DMS 273 (cell line): Measurements from ENCODE around the gene DLGAP4.
A peak's percentile ranks its signal among the peaks of the same experiment; 100 is the strongest.

Source experiments
- DNase-seq: peaks from one replicate; lab custom pipeline; 2025; ENCODE audit not compliant: unreplicated experiment; lab: John Stamatoyannopoulos, UW

The DLGAP4 gene

GRCh38 chr20:36440370-36441026, 134.4 kb downstream of the DLGAP4 start:
- no peak for DNase-seq

DNA sequence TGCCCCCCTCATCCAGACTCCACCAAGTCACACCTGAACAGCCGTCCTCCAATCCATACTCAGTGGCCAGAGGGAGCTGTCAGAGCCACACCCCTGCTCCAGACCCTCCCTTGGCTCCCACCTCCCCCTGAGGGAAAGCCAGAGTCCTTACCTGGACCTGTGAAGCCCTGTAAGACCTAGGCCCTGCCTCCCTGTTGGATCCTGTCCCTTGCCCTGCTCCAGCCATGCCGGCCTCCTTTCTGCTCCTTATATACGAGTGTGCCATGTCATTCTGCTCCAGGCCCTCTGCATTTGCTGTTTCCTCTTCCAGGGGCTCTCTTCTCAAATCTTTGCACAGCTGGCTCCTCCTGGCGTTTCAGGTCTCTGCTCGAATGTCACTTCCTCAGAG, 134.9 kb downstream of the DLGAP4 start:
- peak; percentile 50 for DNase-seq

DNA sequence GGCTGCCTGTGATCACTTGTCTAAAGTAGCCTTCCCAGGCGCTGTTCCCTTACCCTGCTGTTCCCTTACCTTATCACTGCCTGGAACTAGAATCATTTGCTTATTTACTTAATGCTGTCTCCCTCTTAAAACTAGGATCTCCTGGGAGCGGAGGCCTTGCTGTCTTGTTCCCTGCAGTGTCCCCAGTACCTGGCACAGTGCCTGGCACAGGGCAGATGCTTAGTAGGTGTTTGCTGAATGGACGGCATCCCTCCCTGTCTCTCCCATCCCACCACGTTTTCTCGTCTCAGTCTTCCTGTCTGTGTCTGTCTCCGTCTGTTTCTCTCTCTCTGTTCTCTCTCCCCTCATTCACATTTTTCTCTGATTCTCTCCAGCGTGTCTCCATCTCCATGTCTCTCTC, 135.3 kb downstream of the DLGAP4 start:
- no peak for DNase-seq

GRCh38 chr20:36445847-36446246, 139.7 kb downstream of the DLGAP4 start:
- no peak for DNase-seq

- no peak for DNase-seq
Measured at GRCh38 chr20:36446557-36446956, 140.4 kb downstream of the DLGAP4 start.

GRCh38 chr20:36447101-36447500, 141.0 kb downstream of the DLGAP4 start:
- DNase-seq: no peak

DNA sequence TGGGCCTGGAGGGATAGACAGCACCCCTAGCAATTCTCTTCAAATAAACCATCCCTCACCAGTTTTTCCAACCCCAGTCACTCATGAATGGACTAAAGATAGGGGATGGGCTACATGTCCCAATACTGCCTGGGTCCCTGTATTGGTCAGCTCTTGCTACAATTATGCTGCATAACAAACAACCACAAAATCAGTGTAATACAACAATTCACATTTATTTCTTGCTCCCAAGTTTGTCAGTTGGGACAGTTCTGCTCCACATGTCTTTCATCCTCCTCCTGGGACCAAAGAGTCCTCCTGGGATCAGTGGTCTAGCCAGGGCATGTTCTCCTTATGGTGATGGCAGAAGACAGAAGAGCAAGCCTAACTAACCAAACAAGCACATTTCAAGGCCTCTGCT, 143.5 kb downstream of the DLGAP4 start:
- no peak for DNase-seq

DNA sequence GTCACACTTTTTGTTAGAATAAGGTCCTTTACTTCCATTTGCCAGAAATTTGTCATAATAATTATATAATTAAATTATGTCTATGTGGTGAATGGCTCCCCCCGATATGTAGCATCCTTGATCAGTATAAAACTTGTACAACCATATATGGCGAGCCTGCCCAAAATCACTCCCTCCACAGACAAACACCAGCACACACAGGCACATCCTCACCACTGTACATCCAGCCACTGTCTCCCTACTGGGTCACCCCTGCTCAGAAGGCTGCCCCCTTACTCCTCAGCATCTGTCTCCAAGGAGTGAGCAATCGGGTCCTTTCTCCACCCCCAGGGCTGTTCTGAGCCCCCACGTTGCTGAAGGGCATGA, 148.2 kb downstream of the DLGAP4 start:
- no peak for DNase-seq

DNA sequence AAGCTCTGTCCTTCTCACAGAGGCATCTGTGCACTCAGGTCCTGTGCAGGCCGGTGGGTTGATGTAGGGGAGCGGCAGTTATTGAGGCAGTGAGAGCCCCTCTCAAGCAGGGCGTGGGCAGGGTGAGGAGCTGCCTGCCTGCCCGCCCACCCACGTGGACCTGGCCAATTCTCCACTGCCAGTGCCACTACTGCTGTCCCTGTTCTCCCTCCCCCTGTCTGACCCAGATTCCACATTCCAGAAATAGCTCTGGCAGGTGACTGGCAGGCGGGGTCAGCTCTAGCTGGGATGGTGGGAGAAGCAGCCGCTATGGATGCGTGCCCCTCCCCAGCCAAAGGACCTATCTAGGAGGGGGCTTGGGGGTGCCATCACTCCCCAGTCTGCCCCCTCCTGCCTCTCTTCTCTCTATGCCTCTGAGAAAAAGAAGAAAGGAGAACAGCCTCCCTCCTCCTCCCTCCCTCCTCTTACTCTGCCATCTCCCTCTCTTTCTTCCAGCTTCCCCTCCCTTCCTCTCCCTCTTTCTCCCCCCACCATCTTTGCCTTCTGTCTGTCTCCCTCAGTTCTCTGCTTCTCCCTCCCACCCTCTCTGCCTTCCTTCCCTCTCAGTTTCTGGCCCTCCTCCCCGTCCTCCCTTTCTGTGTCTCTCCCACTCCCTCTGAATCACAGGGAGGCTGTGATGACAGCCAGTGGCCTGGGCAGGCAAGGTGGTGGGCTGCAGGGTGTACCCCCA, 148.7 kb downstream of the DLGAP4 start:
- no peak for DNase-seq

GRCh38 chr20:36455972-36456625, 150.0 kb downstream of the DLGAP4 start:
- no peak for DNase-seq

GRCh38 chr20:36460648-36461599, 154.8 kb downstream of the DLGAP4 start:
- DNase-seq: peak; percentile 96

- DNase-seq: peak; percentile 64
Measured at GRCh38 chr20:36461600-36462439, 155.7 kb downstream of the DLGAP4 start.

GRCh38 chr20:36462440-36463211, 156.5 kb downstream of the DLGAP4 start:
- peak; percentile 44 for DNase-seq

DNA sequence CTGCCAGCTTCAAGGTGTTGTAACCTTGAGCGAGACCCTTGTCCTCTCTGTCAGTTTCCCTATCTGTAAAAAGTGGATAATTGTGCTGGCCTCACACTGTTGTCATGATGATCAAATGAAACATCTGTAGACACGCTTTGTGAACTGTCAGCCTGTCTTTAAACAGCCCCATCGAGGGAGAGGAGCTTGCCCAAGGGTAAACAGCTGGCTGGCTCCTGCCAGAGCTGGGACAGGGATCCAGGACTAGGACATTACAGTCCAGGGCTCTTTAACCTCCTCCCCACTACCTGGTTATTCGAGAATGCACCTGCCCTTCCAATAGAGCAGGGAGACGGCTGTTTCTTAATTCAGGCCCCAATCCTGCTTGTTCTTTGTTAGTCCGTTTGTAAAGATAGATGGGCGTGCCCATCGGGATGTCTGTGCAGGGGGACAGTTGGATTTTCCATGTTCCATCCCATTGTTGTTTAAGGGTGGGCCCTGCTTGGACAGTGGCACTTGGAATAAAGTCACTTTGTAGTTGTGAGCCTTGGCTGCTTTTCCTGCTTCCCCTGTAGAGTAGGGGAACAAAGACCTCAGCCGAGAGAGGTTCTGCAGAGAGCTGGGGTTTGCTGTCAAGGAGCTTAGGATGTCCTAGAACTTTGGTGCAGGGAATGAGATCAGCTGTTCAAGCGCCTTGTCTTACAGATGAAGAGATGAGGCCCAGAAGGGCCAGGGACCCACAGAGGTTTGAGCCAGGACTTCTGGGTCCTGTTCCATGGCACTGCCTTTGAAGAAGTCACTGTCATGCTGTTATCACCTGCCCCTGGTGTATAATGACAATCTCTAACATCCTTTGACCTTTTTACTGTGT, 157.3 kb downstream of the DLGAP4 start:
- no peak for DNase-seq

- peak; percentile 72 for DNase-seq
Measured at GRCh38 chr20:36465109-36466080, 159.3 kb downstream of the DLGAP4 start.

- no peak for DNase-seq
Measured at GRCh38 chr20:36466089-36466488, 159.9 kb downstream of the DLGAP4 start.
